ENCODE results near the gene SIKE1. TPM values are rescaled to one million over a fixed set of nuclear protein-coding genes. Genes with fewer than 3 reads are reported as not detected.

Gene SIKE1
- total and polyA plus RNA-seq, 2 experiments from 2014 or later = 50.9 to 70.3 TPM

GRCh38 chr1:114764689-114765088 lies 15.8 kb downstream of the SIKE1 start:
- no peak overlapping the region for H3K27ac ChIP-seq
- in situ Hi-C loops (cut with MboI) = no loop called here
- H3K4me1 ChIP-seq (ENCODE audit: insufficient read depth) = no peaks in the 10 kb centered on the region
- no peaks in the 10 kb centered on the region for H3K9me2 ChIP-seq (ENCODE audit: insufficient read depth)
- no peak overlapping the region for H2AFZ ChIP-seq
- no peaks in the 10 kb centered on the region for H4K20me1 ChIP-seq (ENCODE audit: insufficient read depth)
- no peak overlapping the region for H3K4me2 ChIP-seq (ENCODE audit: unreplicated experiment)
- H3F3A ChIP-seq (ENCODE audit: insufficient read depth) = no peaks in the 10 kb centered on the region; the same call in 1 of the 2 replicates
- no peaks in the 10 kb centered on the region for H3K9me3 ChIP-seq (ENCODE audit: low read depth)
- no peaks in the 10 kb centered on the region for H3K27me3 ChIP-seq (replicated peaks; ENCODE audit: insufficient read depth)
- no peaks in the 10 kb centered on the region for H3K79me2 ChIP-seq (ENCODE audit: insufficient read depth)
- H3K9ac ChIP-seq = no peak overlapping the region
- 71 to 74% methylated on average over 4 of the region's 4 CpGs for WGBS, 2 experiments (ENCODE audit: low coverage in 1 of 2, low lambda C conversion rate in 2 of 2, missing lambda C conversion rate in 2 of 2)
- peak; percentile 7 for DNase-seq
- H3K4me3 ChIP-seq = no peak overlapping the region
- no peak for TF ChIP-seq EZH2 (IDR thresholded peaks at IDR 0.05; ENCODE audit: insufficient read depth, poor library complexity, severe bottlenecking)
- TF ChIP-seq EZH2phosphoT487 (IDR thresholded peaks at IDR 0.05; ENCODE audit: insufficient read depth, low read depth) = no peak
- no peaks in the 10 kb centered on the region for H3K36me3 ChIP-seq (ENCODE audit: low read depth)

GRCh38 chr1:114758256-114758832 lies 22.1 kb downstream of the SIKE1 start:
- DNase-seq = peak; percentile 48
- WGBS, 2 experiments (ENCODE audit: low coverage in 1 of 2, low lambda C conversion rate in 2 of 2, missing lambda C conversion rate in 2 of 2) = 24 to 27% methylated on average over 6 of the region's 6 CpGs
- H3K27me3 ChIP-seq (replicated peaks; ENCODE audit: insufficient read depth) = no peaks in the 10 kb centered on the region

GRCh38 chr1:114757455-114758255 lies 22.8 kb downstream of the SIKE1 start, which contains the start of gene CSDE1:
TSS of gene CSDE1 (minus strand) at chr1:114757984. CDS start at chr1:114739890, 18,094 bp downstream.
- in situ Hi-C loops (cut with MboI) = no loop called here
- peaks cover 34% of the 10 kb centered on the region for H3K4me1 ChIP-seq (ENCODE audit: insufficient read depth)
- peaks cover 3% of the 10 kb centered on the region; the same call in 1 of the 2 replicates for H3K36me3 ChIP-seq (ENCODE audit: low read depth)
- peak within 1 kb of the TSS; percentile 100 for H3K4me3 ChIP-seq
- TF ChIP-seq EZH2phosphoT487 (IDR thresholded peaks at IDR 0.05; ENCODE audit: insufficient read depth, low read depth) (no peak), EZH2 (IDR thresholded peaks at IDR 0.05; ENCODE audit: insufficient read depth, poor library complexity, severe bottlenecking) (no peak)
- 0 to 1% methylated on average over 50 of the region's 50 CpGs for WGBS, 2 experiments (ENCODE audit: low coverage in 1 of 2, low lambda C conversion rate in 2 of 2, missing lambda C conversion rate in 2 of 2)
- peaks cover 39% of the 10 kb centered on the region; the same call in 1 of the 2 replicates for H4K20me1 ChIP-seq (ENCODE audit: insufficient read depth)
- peak; percentile 100 for DNase-seq
- H3K9me2 ChIP-seq (ENCODE audit: insufficient read depth) = no peaks in the 10 kb centered on the region
- H3K27me3 ChIP-seq (replicated peaks; ENCODE audit: insufficient read depth) = no peaks in the 10 kb centered on the region
- peak within 1 kb of the TSS; percentile 98 for H2AFZ ChIP-seq
- peak within 1 kb of the TSS; percentile 100 for H3K27ac ChIP-seq
- peak within 1 kb of the TSS; percentile 93 for H3K4me2 ChIP-seq (ENCODE audit: unreplicated experiment)
- H3K9ac ChIP-seq = peak within 1 kb of the TSS; percentile 100
- H3F3A ChIP-seq (ENCODE audit: insufficient read depth) = peaks cover 23% of the 10 kb centered on the region; the same call in 1 of the 2 replicates
- peaks cover 51% of the 10 kb centered on the region for H3K79me2 ChIP-seq (ENCODE audit: insufficient read depth)
- no peaks in the 10 kb centered on the region for H3K9me3 ChIP-seq (ENCODE audit: low read depth)

More at GRCh38 chr1:114758256-114758832, 22.1 kb downstream of the SIKE1 start:
- H3K36me3 ChIP-seq (ENCODE audit: low read depth) = peaks cover 3% of the 10 kb centered on the region; the same call in 1 of the 2 replicates
- peak overlapping the region; percentile 100 for H3K9ac ChIP-seq
- in situ Hi-C loops (cut with MboI) = no loop called here
- H3K4me2 ChIP-seq (ENCODE audit: unreplicated experiment) = peak overlapping the region; percentile 93
- H3K9me2 ChIP-seq (ENCODE audit: insufficient read depth) = no peaks in the 10 kb centered on the region
- peaks cover 32% of the 10 kb centered on the region; the same call in 1 of the 2 replicates for H4K20me1 ChIP-seq (ENCODE audit: insufficient read depth)
- H3K27ac ChIP-seq = peak overlapping the region; percentile 100
- H2AFZ ChIP-seq = peak overlapping the region; percentile 98
- peaks cover 23% of the 10 kb centered on the region; the same call in 1 of the 2 replicates for H3F3A ChIP-seq (ENCODE audit: insufficient read depth)
- peaks cover 34% of the 10 kb centered on the region for H3K4me1 ChIP-seq (ENCODE audit: insufficient read depth)
- H3K79me2 ChIP-seq (ENCODE audit: insufficient read depth) = peaks cover 44% of the 10 kb centered on the region
- H3K4me3 ChIP-seq = peak overlapping the region; percentile 100
- no peak for TF ChIP-seq EZH2 (IDR thresholded peaks at IDR 0.05; ENCODE audit: insufficient read depth, poor library complexity, severe bottlenecking)
- no peak for TF ChIP-seq EZH2phosphoT487 (IDR thresholded peaks at IDR 0.05; ENCODE audit: insufficient read depth, low read depth)
- H3K9me3 ChIP-seq (ENCODE audit: low read depth) = no peaks in the 10 kb centered on the region

DNA sequence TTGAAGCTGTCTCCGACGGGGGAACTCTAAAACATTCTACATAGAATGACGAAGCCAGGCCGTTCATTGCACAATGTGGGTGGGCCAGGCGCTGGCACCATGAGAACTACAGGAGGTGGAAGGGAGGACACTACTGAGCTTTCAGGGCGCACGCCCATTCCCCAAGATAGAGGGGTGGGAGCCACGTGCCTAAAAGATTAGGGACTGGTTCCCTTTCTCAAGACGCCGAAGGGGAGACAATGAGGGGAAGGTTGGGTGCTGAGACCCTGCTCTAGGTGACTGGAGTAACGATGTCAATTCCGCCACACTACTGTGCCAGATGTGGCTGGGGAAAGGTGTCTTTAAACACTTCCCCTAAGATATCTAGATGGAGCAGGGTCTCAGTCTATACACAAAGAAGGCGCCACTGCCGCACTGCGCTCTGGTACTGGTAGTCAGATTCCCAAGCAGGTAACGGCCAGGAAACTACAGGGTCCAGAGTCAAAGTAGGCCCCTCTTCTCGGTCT lies 23.5 kb downstream of the SIKE1 start:
- in situ Hi-C loops (cut with MboI) = no loop called here
- peaks cover 23% of the 10 kb centered on the region; the same call in 1 of the 2 replicates for H3F3A ChIP-seq (ENCODE audit: insufficient read depth)
- TF ChIP-seq EZH2 (IDR thresholded peaks at IDR 0.05; ENCODE audit: insufficient read depth, poor library complexity, severe bottlenecking) = no peak
- no peak for TF ChIP-seq EZH2phosphoT487 (IDR thresholded peaks at IDR 0.05; ENCODE audit: insufficient read depth, low read depth)
- H3K27me3 ChIP-seq (replicated peaks; ENCODE audit: insufficient read depth) = no peaks in the 10 kb centered on the region
- no peaks in the 10 kb centered on the region for H3K9me3 ChIP-seq (ENCODE audit: low read depth)
- peaks cover 46% of the 10 kb centered on the region; the same call in 1 of the 2 replicates for H4K20me1 ChIP-seq (ENCODE audit: insufficient read depth)
- peak overlapping the region; percentile 100 for H3K9ac ChIP-seq
- DNase-seq = peak; percentile 89
- no peaks in the 10 kb centered on the region for H3K9me2 ChIP-seq (ENCODE audit: insufficient read depth)
- WGBS, 2 experiments (ENCODE audit: low coverage in 1 of 2, low lambda C conversion rate in 2 of 2, missing lambda C conversion rate in 2 of 2) = 1 to 2% methylated on average over 17 of the region's 17 CpGs
- peaks cover 34% of the 10 kb centered on the region for H3K4me1 ChIP-seq (ENCODE audit: insufficient read depth)
- peak overlapping the region; percentile 100 for H3K27ac ChIP-seq
- peaks cover 58% of the 10 kb centered on the region for H3K79me2 ChIP-seq (ENCODE audit: insufficient read depth)
- peak overlapping the region; percentile 100 for H3K4me3 ChIP-seq
- H2AFZ ChIP-seq = no peak overlapping the region
- peak overlapping the region; percentile 93 for H3K4me2 ChIP-seq (ENCODE audit: unreplicated experiment)
- H3K36me3 ChIP-seq (ENCODE audit: low read depth) = peaks cover 3% of the 10 kb centered on the region; the same call in 1 of the 2 replicates
